ENCODE measurements around the gene SKIL. TPM values are rescaled to one million over a fixed set of nuclear protein-coding genes. Genes with fewer than 3 reads are reported as not detected.
A peak's percentile ranks its signal among the peaks of the same experiment; 100 is the strongest.
"Not testable (repeated sequence)": the region's sequence is repeated elsewhere in the genome, so short reads cannot be mapped to it uniquely, and the experiment has no call there.

The SKIL gene, protein sequence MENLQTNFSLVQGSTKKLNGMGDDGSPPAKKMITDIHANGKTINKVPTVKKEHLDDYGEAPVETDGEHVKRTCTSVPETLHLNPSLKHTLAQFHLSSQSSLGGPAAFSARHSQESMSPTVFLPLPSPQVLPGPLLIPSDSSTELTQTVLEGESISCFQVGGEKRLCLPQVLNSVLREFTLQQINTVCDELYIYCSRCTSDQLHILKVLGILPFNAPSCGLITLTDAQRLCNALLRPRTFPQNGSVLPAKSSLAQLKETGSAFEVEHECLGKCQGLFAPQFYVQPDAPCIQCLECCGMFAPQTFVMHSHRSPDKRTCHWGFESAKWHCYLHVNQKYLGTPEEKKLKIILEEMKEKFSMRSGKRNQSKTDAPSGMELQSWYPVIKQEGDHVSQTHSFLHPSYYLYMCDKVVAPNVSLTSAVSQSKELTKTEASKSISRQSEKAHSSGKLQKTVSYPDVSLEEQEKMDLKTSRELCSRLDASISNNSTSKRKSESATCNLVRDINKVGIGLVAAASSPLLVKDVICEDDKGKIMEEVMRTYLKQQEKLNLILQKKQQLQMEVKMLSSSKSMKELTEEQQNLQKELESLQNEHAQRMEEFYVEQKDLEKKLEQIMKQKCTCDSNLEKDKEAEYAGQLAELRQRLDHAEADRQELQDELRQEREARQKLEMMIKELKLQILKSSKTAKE
- 51.7 and 54.2 TPM in 2 replicates for total RNA-seq (2014; rRNA removed; shearing (Covaris generic))

DNA sequence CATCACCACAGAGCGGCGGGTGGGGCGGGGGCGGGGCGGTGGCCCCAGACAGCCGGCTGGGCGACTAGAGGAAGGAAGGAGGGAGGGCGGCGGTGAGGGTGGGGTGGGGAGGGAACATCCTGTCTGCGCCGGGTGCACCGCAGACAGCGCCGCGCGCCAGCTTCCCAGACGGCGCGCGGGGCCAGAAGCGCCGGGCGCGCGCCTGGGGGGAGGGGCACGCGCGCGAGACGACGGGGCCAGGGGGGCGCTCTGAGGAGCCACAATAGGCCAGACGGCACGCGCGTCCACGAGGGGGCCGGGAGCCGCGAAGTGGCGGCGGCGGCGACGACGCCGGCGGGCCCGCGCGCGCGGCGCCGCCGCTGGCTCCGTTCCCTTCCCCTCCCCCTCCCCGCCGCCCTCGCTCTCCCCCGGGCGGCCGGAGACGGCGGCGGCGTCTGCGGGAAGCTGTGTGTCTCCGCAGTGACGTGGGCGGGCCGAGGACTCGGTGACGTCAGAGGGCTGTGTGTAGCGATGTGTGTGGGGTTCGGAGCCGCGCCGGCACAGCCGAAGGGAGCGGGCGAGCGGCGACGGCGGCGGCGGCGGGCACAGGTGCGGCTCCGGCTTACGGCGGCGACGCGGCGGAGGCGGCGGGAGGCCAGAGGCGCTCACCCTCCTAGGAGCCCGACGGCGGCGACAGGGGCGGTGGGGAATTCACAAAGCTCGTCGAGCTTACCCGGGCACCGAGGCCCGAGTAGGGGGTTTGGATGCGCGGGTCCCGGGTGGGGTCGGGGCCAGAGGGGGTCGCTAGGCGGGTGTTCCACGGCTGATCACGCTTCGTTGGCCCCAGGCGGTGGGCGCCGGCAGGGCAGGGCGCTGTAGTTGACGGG lies at the start of gene SKIL:
Gene SKIL (plus strand): TSS at position 540 of the 866 bp plus-strand sequence. CDS start 2,617 bp downstream, outside the sequence.
- DNase-seq (ENCODE audit: low spot score) = peak; percentile 98

DNA sequence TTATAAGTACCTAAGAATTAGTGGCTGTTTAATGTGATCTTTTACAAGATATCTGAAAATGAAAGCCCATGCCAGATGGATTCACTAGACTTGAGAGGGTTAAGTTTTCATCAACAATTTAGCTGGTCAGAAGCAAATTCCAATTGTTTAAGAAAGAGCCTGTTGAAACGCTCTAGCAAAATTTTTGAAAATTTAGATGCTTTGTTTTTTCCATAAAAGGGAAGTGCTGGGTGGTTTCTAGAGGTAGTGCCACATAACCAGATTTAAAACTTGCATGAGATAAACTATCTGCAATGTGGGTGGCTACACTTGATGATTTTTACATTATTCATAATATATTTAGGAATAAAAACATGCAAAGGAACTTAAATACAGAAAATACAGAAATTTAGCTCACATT lies 48.5 kb upstream of the SKIL start:
- DNase-seq (ENCODE audit: low spot score) = no peak

DNA sequence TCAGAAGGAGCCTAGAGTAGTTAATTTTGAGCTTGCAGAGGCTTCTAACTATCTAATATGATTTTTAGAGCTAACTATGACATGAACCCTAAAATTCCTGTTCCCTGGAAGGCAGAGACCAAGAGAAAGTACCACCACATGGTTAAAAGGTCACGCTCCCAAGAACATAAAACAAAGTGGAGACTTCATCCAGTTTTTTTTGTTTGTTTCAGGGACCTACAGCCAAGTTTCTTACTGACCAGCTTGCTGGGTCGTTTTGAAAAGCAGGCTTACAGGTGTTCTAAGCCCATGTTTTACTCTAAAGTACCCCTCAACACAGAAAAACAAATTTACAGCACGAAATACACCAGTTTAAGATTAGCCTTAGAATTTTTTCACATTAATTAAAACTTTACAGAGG lies 39.6 kb upstream of the SKIL start:
- no peak for DNase-seq (ENCODE audit: low spot score)

DNA sequence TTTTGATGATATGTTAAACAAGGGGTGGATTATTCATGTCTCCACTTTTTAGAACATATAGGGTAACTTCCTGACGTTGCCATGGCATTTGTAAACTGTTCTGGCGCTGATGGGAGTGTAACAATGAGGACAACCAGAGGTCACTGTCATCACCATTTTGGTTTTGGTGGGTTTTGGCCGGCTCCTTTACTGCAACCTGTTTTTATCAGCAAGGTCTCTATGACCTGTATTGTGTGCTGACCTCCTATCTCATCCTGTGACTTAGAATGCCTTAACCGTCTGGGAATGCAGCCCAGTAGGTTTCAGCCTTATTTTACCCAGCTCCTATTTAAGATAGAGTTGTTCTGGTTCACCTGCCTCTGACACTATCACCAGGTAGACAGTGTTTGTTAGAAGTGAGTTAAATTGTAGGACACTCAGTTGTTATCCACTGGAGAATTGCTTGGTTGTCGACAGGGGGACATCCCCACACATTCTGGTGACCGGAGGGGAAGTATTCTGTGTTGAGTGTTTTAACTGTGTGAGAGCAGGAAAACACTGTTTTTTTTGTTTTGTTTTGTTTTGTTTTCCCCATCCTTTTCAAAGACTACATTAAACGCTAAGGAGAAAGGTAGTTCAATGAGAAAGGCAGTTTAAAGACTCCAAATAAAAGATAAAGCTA lies 36.9 kb upstream of the SKIL start:
- DNase-seq (ENCODE audit: low spot score) = no peak

DNA sequence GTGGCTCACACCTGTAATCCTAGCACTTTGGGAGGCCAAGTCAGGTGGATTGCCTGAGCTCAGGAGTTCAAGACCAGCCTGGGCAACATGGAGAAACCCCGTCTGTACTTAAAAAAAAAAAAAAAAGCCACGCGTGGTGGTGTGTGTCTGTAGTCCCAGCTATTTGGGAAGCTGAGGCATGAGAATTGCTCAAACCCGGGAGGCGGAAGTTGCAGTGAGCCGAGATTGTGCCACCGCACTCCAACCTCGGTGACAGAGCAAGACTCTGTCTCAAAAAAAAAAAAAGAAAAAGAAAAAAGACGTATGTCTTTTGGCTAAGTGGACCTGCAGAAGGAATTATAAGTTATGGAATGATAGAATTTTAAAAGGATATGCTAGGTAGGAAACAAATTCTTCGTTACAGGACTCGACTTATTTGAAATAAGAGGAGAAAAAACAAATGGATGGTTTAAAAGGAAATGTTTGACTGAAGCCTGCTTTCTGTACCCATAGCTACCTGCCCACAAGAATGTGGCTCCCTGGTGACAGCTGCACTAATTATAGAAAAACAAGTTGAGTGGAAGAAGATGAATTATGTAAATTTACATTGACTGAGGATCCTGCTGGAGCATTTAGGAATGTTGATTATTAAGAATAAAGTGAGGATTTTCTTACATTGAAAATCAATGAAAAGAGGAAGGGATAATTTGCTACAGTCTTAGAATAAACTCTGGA lies 36.0 kb upstream of the SKIL start:
- peak; percentile 62 for DNase-seq (ENCODE audit: low spot score)

DNA sequence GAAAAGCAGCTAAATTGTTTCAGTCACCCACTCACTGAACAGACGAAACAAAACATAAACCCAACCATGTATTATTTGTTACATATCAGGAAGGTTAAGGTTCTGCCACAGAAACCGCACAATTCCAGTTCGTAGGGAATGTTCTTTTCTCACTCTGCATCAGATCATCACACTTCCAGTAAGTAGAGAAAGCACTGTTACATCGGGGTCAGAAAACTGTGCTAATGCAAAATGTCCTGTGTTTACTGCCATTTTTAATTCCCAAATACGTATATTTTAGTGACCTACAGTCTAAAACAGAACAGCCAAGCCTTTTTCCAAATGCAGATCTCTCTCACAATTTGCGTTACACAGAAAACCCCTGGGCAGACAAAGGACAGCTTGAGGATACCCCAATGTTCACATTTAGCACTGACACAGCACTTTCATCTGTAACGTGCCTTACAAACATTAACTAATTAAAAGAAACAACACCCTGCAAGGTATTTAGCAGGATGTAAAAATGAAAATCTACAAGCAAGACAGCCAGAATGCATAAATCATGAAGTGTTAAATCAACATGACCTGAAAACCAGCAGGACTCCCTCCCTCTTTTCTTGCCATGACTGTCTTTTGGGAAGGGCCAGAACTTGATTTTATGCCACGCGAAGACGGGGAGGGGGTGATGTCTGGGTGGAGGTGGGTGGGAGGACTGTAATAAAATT lies 34.8 kb upstream of the SKIL start:
- DNase-seq (ENCODE audit: low spot score) = no peak

DNA sequence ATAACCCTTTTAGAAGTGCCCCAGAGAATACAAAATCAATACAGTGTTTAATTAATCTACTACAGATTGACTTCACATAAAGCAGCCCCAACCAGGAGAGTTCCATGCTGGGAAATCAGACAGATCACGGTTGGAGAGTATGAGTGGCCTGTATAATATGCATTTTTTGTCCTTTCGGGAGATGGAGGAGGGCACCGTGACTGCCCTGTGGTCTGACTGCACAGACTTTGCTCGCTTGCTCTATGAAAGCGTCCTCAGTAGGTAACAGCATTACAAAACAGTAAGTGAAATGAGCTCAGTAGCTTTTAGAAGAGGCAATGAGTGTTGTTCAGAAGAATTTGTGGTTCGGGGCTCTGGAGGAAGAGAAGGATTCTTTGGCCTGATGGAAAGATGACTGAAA lies 34.2 kb upstream of the SKIL start:
- no peak for DNase-seq (ENCODE audit: low spot score)

DNA sequence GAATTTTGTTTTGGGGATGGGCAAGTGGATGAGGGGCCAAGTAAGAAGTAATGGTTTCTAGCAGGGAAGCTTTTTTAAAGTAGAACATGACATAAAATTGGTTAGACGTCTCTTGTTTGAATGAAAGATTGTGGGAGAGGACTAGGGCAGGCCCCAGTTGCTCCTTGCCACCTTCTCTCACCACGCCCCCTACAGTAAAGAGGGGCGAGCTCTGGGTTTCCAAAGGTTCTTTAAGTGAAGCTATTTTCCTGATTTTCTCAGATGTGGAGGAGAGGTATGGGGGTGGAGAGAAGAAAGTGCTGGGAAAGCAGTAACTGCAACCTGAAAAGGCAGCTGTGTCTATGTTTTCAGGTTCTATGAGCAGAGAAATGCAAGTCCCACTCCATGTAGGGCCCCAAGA lies 32.6 kb upstream of the SKIL start:
- no peak for DNase-seq (ENCODE audit: low spot score)

DNA sequence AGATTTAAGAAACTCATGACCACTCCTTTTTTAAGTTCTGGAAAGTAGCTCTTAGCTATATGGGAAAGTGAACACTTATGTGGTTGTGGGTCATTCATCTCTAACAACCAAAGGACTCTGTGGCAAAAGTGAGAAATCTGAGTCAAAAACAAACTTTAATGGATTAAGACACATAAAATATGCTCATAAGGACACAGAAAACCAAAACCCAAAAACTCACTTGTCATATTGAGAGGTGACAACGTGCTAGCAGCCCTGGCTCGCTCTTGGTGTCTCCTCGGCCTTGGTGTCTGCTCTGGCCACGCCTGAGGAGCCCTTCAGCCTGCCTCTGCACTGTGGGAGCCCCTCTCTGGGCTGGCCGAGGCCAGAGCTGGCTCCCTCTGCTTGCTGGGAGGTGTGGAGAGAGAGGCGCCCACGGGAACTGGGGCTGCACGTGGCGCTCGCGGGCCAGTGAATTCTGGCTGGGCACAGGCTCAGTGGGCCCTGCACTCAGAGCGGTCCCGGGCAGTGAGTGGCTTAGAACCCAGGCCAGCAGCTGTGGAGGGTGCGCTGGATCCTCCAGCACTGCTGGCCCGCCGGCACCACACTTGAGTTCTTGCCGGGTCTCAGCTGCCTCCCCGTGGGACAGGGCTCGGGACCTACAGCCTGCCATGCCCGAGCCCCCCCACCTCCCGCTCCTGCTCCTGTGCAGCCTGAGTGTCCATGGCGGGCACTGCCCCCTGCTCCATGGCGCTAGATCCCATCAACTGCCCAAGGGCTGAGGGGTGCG lies 30.3 kb upstream of the SKIL start:
- DNase-seq (ENCODE audit: low spot score) = no peak

DNA sequence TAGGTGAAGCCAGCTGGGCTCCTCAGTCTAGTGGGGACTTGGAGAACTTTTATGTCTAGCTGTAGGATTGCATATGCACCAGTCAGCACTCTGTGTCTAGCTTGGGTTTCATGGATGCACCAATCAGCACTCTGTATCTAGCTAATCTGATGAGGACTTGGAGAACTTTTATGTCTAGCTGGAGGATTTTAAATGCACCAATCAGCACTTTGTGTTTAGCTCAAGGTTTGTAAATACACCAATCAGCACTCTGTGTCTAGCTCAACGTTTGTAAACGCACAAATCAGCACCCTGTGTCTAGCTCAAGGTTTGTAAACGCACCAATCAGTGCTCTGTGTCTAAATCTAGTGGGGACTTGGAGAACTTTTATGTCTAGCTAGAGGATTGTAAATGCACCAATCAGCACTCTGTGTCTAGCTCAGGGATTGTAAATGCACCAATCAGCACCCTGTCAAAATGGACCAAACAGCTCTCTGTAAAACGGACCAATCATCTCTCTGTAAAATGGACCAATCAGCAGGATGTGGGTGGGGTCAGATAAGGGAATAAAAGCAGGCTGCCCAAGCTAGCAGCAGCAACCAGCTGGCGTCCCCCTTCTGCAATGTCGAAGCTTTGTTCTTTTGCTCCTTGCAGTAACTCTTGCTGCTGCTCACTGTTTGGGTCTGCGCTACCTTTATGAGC lies 29.5 kb upstream of the SKIL start:
- DNase-seq (ENCODE audit: low spot score) = not testable (repeated sequence)

DNA sequence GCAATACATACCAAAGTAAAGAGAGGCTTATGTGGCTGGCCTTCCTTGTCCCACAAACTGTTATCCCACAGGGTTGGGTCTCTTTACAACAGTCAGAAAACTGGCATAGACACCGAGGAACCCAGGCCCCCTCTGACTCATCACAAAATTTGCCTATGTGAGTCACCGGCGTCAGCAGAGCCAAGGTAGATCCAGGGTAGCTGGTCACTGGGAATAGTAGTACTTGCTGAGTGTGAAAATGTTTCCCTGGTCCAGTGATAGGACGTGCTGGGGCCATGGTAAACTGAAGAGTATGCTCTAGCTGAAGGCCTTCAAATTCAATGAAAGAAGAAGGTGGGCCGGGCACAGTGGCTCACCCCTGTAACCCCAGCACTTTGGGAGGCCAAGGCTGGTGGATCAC lies 27.1 kb upstream of the SKIL start:
- DNase-seq (ENCODE audit: low spot score) = peak; percentile 62

DNA sequence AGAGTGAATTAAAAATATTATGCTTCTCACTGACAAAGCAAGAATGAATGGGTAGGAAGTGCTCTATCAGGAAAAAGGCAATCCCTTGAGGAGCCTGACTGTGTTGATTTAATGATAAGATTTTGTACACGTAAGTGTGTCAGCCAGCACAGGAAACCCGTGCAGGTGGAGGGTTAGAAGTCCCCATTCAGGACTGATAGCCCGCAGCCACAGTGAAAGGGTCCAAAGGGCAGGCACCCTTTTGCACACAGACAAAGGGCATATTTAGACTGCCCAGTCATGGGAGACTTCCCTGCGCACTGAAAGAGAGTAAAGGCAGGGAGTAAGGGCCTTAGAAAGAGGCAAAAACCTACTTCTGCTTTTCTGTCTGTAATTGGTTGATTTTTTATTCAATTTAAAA lies 26.4 kb upstream of the SKIL start:
- peak; percentile 93 for DNase-seq (ENCODE audit: low spot score)

DNA sequence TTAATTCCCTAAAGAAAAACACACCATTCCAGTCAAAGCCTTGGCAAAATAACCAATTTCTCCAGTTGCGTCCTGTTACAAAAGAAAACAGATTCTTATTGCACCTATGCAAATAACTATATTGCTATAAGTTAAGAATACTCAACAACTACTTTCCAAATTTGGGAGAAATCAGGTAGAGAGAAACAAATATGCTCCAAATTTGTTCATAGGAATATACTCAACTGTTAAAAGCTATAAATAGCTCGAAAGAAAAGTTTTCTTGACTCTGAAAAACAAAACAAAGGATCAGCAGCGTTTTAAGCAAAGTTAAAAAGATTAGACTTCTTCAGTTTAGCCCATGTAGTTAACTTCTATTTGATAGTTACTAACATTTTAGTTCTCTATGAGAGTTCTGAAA lies 20.1 kb upstream of the SKIL start:
- DNase-seq (ENCODE audit: low spot score) = no peak

DNA sequence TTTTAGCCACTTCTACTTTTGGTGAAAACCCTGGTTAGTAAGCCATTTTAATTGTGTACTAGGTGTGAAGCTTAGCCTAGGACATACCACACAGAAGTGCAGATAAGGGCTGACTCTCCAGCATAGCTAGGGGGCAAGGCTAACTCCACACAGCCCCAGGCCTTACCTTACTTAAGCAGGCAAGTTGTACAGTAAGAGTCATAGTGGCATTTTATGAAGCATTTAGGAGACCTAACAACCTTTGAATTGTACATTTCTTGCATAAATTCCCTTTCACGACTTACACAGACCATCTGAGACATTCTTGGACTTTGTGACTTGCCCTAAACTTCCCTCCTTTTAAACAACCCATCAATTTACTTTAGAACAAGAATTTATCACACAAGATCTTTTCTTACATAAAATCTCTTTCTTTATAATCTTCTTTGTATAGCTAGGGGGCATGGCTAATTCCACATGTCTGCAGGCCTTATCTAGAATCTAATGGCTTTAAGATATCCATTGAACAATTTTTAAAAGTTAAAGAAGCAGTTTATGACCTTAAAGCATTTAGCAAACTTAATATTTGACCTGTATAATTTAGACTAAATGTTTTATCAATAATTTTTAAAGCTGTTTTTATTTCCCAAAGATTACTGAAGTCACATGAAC lies 18.7 kb upstream of the SKIL start:
- DNase-seq (ENCODE audit: low spot score) = no peak

DNA sequence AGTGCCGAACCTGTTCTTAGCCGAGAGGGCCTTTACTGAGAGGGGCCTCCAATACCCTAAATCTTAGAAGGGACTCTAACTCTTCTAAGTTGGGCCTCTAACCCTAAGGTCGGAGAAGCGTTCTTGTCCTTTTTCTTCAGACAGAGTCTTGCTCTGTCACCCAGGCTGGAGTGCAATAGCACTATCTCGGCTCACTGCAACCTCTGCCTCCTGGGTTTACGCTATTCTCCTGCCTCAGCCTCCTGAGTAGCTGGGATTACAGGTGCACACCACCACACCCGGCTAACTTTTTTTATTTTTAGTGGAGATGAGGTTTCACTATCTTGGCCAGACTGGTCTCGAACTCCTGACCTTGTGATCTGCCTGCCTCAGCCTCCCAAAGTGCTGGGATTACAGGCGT lies 15.2 kb upstream of the SKIL start:
- not testable (repeated sequence) for DNase-seq (ENCODE audit: low spot score)

DNA sequence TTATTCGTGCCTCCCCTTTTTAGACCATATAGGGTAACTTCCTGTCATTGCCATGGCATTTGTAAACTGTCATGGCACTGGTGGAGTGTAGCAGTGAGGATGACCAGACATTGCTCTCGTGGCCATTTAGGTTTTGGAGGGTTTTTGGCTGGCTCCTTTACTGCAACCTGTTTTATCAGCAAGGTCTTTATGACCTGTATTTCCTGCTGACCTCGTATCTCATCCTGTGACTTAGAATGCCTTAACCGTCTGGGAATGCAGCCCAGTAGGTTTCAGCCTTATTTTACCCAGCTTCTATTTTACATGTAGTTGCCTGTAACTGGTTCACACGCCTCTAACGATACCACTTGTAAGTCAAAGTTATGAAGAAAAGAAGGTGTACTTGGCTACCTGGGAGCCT lies 13.7 kb upstream of the SKIL start:
- not testable (repeated sequence) for DNase-seq (ENCODE audit: low spot score)

DNA sequence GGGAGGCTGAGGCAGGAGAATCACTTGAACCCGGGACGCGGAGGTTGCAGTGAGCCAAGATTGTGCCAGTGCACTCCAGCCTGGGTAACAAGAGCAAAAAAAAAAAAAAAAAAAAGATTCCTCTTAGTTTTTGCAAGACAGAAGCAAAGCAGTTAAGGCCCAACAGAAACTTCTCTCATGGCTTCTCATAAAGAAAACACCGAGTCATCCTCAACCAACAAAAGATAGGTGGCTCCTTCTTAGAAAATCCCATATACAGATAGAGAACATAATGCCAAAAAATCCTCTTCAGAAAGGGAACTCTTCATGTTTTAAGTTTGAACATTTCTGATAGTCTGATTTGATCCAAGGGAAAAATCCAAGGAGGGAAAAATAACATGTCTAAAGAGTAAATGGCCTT lies 12.5 kb upstream of the SKIL start:
- no peak for DNase-seq (ENCODE audit: low spot score)
